H1 (cell line): ENCODE results near the gene MYL3.

Experiments used
- CHD2 ChIP-seq: IDR thresholded peaks from 2 replicates; pipeline ENCODE4 v1.6.1; 2012; ENCODE audit warnings: low read length, improper control_type of control experiment
- CTCF ChIP-seq, 3 experiments: IDR thresholded peaks; 1 replicate in 2 of 3; 2 replicates in 1 of 3; pipeline versions ENCODE4 v1.5.1 to v1.6.1; 2011; ENCODE audit warnings: low read length in 3 of 3, mild to moderate bottlenecking in 3 of 3, inconsistent platforms in 2 of 3, low read depth in 1 of 3, moderate library complexity in 1 of 3; ENCODE audit not compliant: insufficient read depth in 1 of 3; ENCODE audit errors: control extremely low read depth in 1 of 3
- FOSL1 ChIP-seq: IDR thresholded peaks from 2 replicates; pipeline ENCODE4 v1.6.1; 2011; ENCODE audit warnings: mild to moderate bottlenecking, low read depth, low read length, moderate library complexity; ENCODE audit not compliant: insufficient read depth
- JUN ChIP-seq: IDR thresholded peaks from 2 replicates; pipeline ENCODE4 v1.6.1; 2011; ENCODE audit warnings: low read depth, mild to moderate bottlenecking, improper control_type of control experiment, low read length
- RAD21 ChIP-seq, 2 experiments: IDR thresholded peaks in 1 of 2; conservative IDR thresholded peaks in 1 of 2; 2 replicates each; pipeline ENCODE4 v1.6.1; 2011; ENCODE audit warnings: low read depth in 2 of 2, low read length in 2 of 2, improper control_type of control experiment in 1 of 2, inconsistent platforms in 1 of 2, mild to moderate bottlenecking in 1 of 2, moderate library complexity in 1 of 2
- SP4 ChIP-seq: IDR thresholded peaks from 2 replicates; pipeline ENCODE4 v1.6.1; 2012; ENCODE audit warnings: low read length, inconsistent platforms
- ZNF274 ChIP-seq: IDR thresholded peaks from 2 replicates; pipeline ENCODE4 v1.7.0; 2012; ENCODE audit warnings: low read length, borderline replicate concordance; ENCODE audit errors: extremely low read depth

GRCh38 chr3:46895761-46896160 is 32.5 kb upstream of the MYL3 start:
- TF ChIP-seq CTCF (IDR thresholded peaks at IDR 0.05; ENCODE audit: control extremely low read depth in 1 of 3, insufficient read depth in 1 of 3, low read depth in 1 of 3, low read length in 3 of 3) (no peak), RAD21 (IDR thresholded peaks at IDR 0.05 in 1 of 2, conservative IDR thresholded peaks at IDR 0.05 in 1 of 2; ENCODE audit: low read depth in 2 of 2, low read length in 2 of 2) (no peak), JUN (no peak), ZNF274 (no peak), SP4 (no peak), CHD2 (no peak), FOSL1 (no peak)
